K562 (cell line): ENCODE data around the gene SMIM21. TPM values are rescaled to one million over a fixed set of nuclear protein-coding genes. Genes with fewer than 3 reads are reported as not detected.

Experiments
- ATAC-seq: fragments of 200-7000 bp; cut with Tn5 transposase; 3 replicates; pipeline ENCODE4 v1.9.1; 2020; ENCODE audit warnings: moderate library complexity
- BruUV-seq: library from RNA; stranded (reverse); fragments of 400-500 nt; replicated peaks from 2 replicates; lab custom pipeline; 2021; lab: Mats Ljungman, UMichigan
- CTCF ChIA-PET: fragments of 300-600 bp; formaldehyde crosslinking; extraction: SDS; loops from one replicate; lab custom pipeline; 2021; ENCODE audit warnings: low intra/inter-chr PET ratio; lab: Yijun Ruan, JAX
- POLR2A ChIA-PET: fragments of 300-600, 350-650 bp; sonication (Branson Sonifier 250); formaldehyde crosslinking; extraction: SDS; loops from one replicate; lab custom pipeline; 2021; ENCODE audit warnings: antibody characterized with exemption, inconsistent platforms; lab: Yijun Ruan, JAX
- DNase-seq, 4 experiments: peaks; one replicate each; pipeline versions ENCODE4 v3.0.0 to v3.0.0-alpha.2; 2011 to 2018; ENCODE audit warnings: low spot score in 3 of 4, mixed read lengths in 3 of 4; ENCODE audit errors: extremely low read depth in 1 of 4
- FAIRE-seq: peaks from 2 replicates; lab custom pipeline; 2011; peaks lifted over from hg19 to GRCh38; lab: Jason Lieb, UNC
- H2AFZ ChIP-seq: 2 replicates; pipeline ENCODE4 v1.6.0; 2011; ENCODE audit warnings: low read depth, low read length, control low read depth, inconsistent platforms
- H3K27ac ChIP-seq: fragments of 200-600 bp; 3 replicates; pipeline ENCODE4 v1.8.0; 2011; ENCODE audit warnings: low read depth, mild to moderate bottlenecking, control low read depth, inconsistent platforms, low read length, moderate library complexity, mixed read lengths; ENCODE audit errors: extremely low read depth
- H3K27me3 ChIP-seq, 2 experiments: fragments of 300-600 bp in 1 of 2; 2 replicates in 1 of 2; 3 replicates in 1 of 2; pipeline versions ENCODE4 v1.6.0 to v1.8.0; 2011; ENCODE audit warnings: inconsistent platforms in 2 of 2, low read length in 2 of 2, mild to moderate bottlenecking in 1 of 2, mixed read lengths in 1 of 2, moderate library complexity in 1 of 2; ENCODE audit not compliant: control insufficient read depth in 2 of 2, insufficient read depth in 2 of 2
- H3K36me3 ChIP-seq: fragments of 300-600 bp; 3 replicates; pipeline ENCODE4 v1.8.0; 2011; ENCODE audit warnings: mild to moderate bottlenecking, low read length, inconsistent platforms; ENCODE audit not compliant: control insufficient read depth, insufficient read depth
- H3K4me1 ChIP-seq, 2 experiments: fragments of 200-600 bp in 1 of 2; replicated peaks in 1 of 2; 2 replicates in 1 of 2; 3 replicates in 1 of 2; pipeline versions ENCODE4 v1.5.1 to v1.8.0; 2011; ENCODE audit warnings: inconsistent platforms in 2 of 2, low read length in 2 of 2, mild to moderate bottlenecking in 1 of 2, mixed read lengths in 1 of 2, moderate library complexity in 1 of 2; ENCODE audit not compliant: control insufficient read depth in 2 of 2, insufficient read depth in 2 of 2
- H3K4me2 ChIP-seq: 2 replicates; pipeline ENCODE4 v1.6.1; 2011; ENCODE audit warnings: low read length, control low read depth, inconsistent platforms, mixed read lengths; ENCODE audit not compliant: insufficient read depth
- H3K4me3 ChIP-seq: fragments of 200-600 bp; sonication (generic), shearing (Covaris generic); 2 replicates; pipeline ENCODE4 v1.5.1; 2016; ENCODE audit warnings: control low read depth, inconsistent platforms
- H3K79me2 ChIP-seq: fragments of 200-600 bp; 3 replicates; pipeline ENCODE4 v1.8.0; 2011; ENCODE audit warnings: low read length, inconsistent platforms; ENCODE audit not compliant: control insufficient read depth, insufficient read depth
- H3K9ac ChIP-seq, 2 experiments: 2 replicates each; pipeline versions ENCODE4 v1.6.0 to v1.6.1; 2011; ENCODE audit warnings: low read depth in 2 of 2, low read length in 2 of 2, control low read depth in 1 of 2, inconsistent platforms in 1 of 2, mild to moderate bottlenecking in 1 of 2, mixed read lengths in 1 of 2; ENCODE audit not compliant: insufficient read depth in 1 of 2
- H3K9me1 ChIP-seq: one replicate; pipeline ENCODE4 v1.6.0; 2011; ENCODE audit warnings: inconsistent platforms, mild to moderate bottlenecking, low read length, moderate library complexity; ENCODE audit not compliant: control insufficient read depth, insufficient read depth
- H3K9me3 ChIP-seq: replicated peaks from 2 replicates; pipeline ENCODE4 v1.5.1; 2011; ENCODE audit warnings: low read depth, low read length, inconsistent platforms; ENCODE audit not compliant: control insufficient read depth, insufficient read depth
- H4K20me1 ChIP-seq: replicated peaks from 2 replicates; pipeline ENCODE4 v1.6.1; 2011; ENCODE audit warnings: low read length, inconsistent platforms, mixed read lengths; ENCODE audit not compliant: control insufficient read depth, insufficient read depth
- BHLHE40 ChIP-seq: IDR thresholded peaks from 2 replicates; pipeline ENCODE4 v1.6.1; 2011; ENCODE audit warnings: low read length, improper control_type of control experiment
- DDX20 ChIP-seq: fragments of 450-650 bp; IDR thresholded peaks from 2 replicates; pipeline ENCODE4 v1.6.1; 2016; ENCODE audit warnings: missing genetic modification characterization, low read depth, mild to moderate bottlenecking, missing compliant biosample characterization, moderate library complexity
- ELF4 ChIP-seq: fragments of 450-650 bp; formaldehyde crosslinking; IDR thresholded peaks from 2 replicates; pipeline ENCODE4 v1.4.0; 2022; ENCODE audit warnings: missing genetic modification characterization
- HEY1 ChIP-seq: fragments of 250-450 bp; sonication (Bioruptor Pico); IDR thresholded peaks from 2 replicates; pipeline ENCODE4 v1.5.0; 2020; ENCODE audit warnings: mild to moderate bottlenecking, moderate library complexity, borderline replicate concordance
- HNRNPH1 ChIP-seq: fragments of 200-400 bp; formaldehyde crosslinking; optimal IDR thresholded peaks from 2 replicates; pipeline ENCODE3; 2017; ENCODE audit warnings: low read depth, mild to moderate bottlenecking, low read length, moderate library complexity
- MAFG ChIP-seq: fragments of 450-650 bp; conservative IDR thresholded peaks from 2 replicates; pipeline ENCODE4 v1.6.1; 2016; ENCODE audit warnings: missing genetic modification characterization, missing compliant biosample characterization
- NFIC ChIP-seq: fragments of 450-650 bp; IDR thresholded peaks from 2 replicates; pipeline ENCODE4 v1.6.1; 2017; ENCODE audit warnings: mild to moderate bottlenecking, inconsistent platforms
- PHTF2 ChIP-seq: fragments of 250-450 bp; sonication (Bioruptor Pico); IDR thresholded peaks from 2 replicates; pipeline ENCODE4 v1.5.0; 2021; ENCODE audit warnings: mild to moderate bottlenecking
- PML ChIP-seq: IDR thresholded peaks from 2 replicates; pipeline ENCODE4 v1.6.1; 2012; ENCODE audit warnings: low read length, inconsistent platforms
- RBM15 ChIP-seq: fragments of 200-400 bp; formaldehyde crosslinking; IDR thresholded peaks from 2 replicates; pipeline ENCODE4 v1.6.1; 2018; ENCODE audit warnings: mild to moderate bottlenecking, low read length, moderate library complexity; ENCODE audit not compliant: insufficient read depth
- STAG1 ChIP-seq: sonication (generic); formaldehyde crosslinking; IDR thresholded peaks from 2 replicates; pipeline ENCODE4 v1.5.0; 2020; ENCODE audit warnings: missing genetic modification reagents, borderline replicate concordance
- TAL1 ChIP-seq: fragments of 450-650 bp; IDR thresholded peaks from 2 replicates; pipeline ENCODE4 v1.6.1; 2016; ENCODE audit warnings: mild to moderate bottlenecking
- THAP12 ChIP-seq: fragments of 250-450 bp; sonication (Bioruptor Pico); IDR thresholded peaks from 2 replicates; pipeline ENCODE4 v1.9.0; 2021; ENCODE audit warnings: mild to moderate bottlenecking, inconsistent platforms
- ZNF655 ChIP-seq: fragments of 250-450 bp; sonication (Bioruptor Pico); IDR thresholded peaks from 2 replicates; pipeline ENCODE4 v1.5.0; 2021
- WGBS: fragments of 100-300 bp; shearing (Covaris generic); methylation state at CpG from one replicate; pipeline ENCODE4 v1.1.6; 2016; ENCODE audit warnings: low coverage, mixed read lengths; ENCODE audit not compliant: insufficient coverage; ENCODE audit errors: missing lambda C conversion rate; 5-methylcytosine and 5-hydroxymethylcytosine counted together
- in situ Hi-C: fragments of 300-500 bp; cut with MboI; formaldehyde crosslinking; loops from 4 replicates; pipeline ENCODE4 v1.15.0; 2018; ENCODE audit warnings: inconsistent platforms, mixed read lengths
- intact Hi-C: fragments of 100-400 bp; cut with micrococcal nuclease; formaldehyde crosslinking; loops from 2 replicates; pipeline ENCODE4 v1.14.2; 2022
- polyA plus RNA-seq, 8 experiments: library from polyadenylated mRNA; depleted of rRNA in 4 of 8; stranded (reverse) in 5 of 8; unstranded in 3 of 8; fragments of >200 nt; fragmentation: Nextera tagmentation in 2 of 8; fragmentation: Illumina TruSeq in 1 of 8; extraction: Ambion mirVana in 2 of 8; extraction: Trizol in 1 of 8; gene quantifications; 2 replicates each; pipeline versions ENCODE4 v1.2.1 to v1.2.3, GENCODE V29; 2011 to 2014; ENCODE audit warnings: inconsistent platforms in 1 of 8, missing spikeins in 1 of 8
- total RNA-seq, 7 experiments: library from RNA; depleted of rRNA in 6 of 7; stranded (reverse); fragments of >200 nt in 6 of 7; fragmentation: Illumina TruSeq in 2 of 7; extraction: Trizol in 2 of 7; gene quantifications; 2 replicates each; pipeline versions ENCODE4 v1.2.1 to v1.2.3, GENCODE V29; 2011 to 2021; ENCODE audit warnings: low replicate concordance in 1 of 7
- TF ChIP-seq, protein P1 (sequence below): sonication (generic); formaldehyde crosslinking; IDR thresholded peaks from 2 replicates; pipeline ENCODE4 v1.8.0; 2022; ENCODE audit warnings: mild to moderate bottlenecking, low read depth, missing genetic modification reagents
- TF ChIP-seq, protein P2 (sequence below): fragments of 450-650 bp; IDR thresholded peaks from 2 replicates; pipeline ENCODE4 v1.6.1; 2018; ENCODE audit not compliant: partially characterized antibody

The SMIM21 gene
- total and polyA plus RNA-seq, 9 of the 15 experiments (the other 6 are each of a cell fraction or from before 2014, with no cell fraction given) = not detected

- ATAC-seq (no peak), DNase-seq (no peak), FAIRE-seq (no peak)
- WGBS = 2% methylated on average over 9 of the region's 9 CpGs
- Histone ChIP-seq H3K27me3 (peaks cover 0 to 14% of the 10 kb centered on the region in 2 experiments; a peak in 2 of 5 replicates), H3K4me2 (no peak overlapping the region), H3K9ac (no peak overlapping the region), H3K4me1 (no peaks in the 10 kb centered on the region), H4K20me1 (no peaks in the 10 kb centered on the region), H3K9me3 (no peaks in the 10 kb centered on the region), H2AFZ (no peak overlapping the region), H3K36me3 (no peaks in the 10 kb centered on the region), H3K79me2 (no peaks in the 10 kb centered on the region), H3K27ac (no peak overlapping the region), H3K4me3 (no peak overlapping the region), H3K9me1 (no peaks in the 10 kb centered on the region)
- ChIA-PET CTCF (no interaction called here), POLR2A (no interaction called here)
- no TSS peak for BruUV-seq
- in situ Hi-C loops = no loop called here
- intact Hi-C loops = no loop called here
- TF ChIP-seq DDX20 (tag) = no peak
- TF ChIP-seq TAL1 = no peak
- no peak for TF ChIP-seq NFIC
- no peak for TF ChIP-seq BHLHE40
- TF ChIP-seq, protein P1, sequence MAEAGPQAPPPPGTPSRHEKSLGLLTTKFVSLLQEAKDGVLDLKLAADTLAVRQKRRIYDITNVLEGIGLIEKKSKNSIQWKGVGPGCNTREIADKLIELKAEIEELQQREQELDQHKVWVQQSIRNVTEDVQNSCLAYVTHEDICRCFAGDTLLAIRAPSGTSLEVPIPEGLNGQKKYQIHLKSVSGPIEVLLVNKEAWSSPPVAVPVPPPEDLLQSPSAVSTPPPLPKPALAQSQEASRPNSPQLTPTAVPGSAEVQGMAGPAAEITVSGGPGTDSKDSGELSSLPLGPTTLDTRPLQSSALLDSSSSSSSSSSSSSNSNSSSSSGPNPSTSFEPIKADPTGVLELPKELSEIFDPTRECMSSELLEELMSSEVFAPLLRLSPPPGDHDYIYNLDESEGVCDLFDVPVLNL (CRISPR knock-in tag) = no peak
- TF ChIP-seq PHTF2 = no peak
- TF ChIP-seq STAG1 (CRISPR knock-in tag) = no peak
- no peak for TF ChIP-seq PML
- no peak for TF ChIP-seq HNRNPH1
- TF ChIP-seq, protein P2, sequence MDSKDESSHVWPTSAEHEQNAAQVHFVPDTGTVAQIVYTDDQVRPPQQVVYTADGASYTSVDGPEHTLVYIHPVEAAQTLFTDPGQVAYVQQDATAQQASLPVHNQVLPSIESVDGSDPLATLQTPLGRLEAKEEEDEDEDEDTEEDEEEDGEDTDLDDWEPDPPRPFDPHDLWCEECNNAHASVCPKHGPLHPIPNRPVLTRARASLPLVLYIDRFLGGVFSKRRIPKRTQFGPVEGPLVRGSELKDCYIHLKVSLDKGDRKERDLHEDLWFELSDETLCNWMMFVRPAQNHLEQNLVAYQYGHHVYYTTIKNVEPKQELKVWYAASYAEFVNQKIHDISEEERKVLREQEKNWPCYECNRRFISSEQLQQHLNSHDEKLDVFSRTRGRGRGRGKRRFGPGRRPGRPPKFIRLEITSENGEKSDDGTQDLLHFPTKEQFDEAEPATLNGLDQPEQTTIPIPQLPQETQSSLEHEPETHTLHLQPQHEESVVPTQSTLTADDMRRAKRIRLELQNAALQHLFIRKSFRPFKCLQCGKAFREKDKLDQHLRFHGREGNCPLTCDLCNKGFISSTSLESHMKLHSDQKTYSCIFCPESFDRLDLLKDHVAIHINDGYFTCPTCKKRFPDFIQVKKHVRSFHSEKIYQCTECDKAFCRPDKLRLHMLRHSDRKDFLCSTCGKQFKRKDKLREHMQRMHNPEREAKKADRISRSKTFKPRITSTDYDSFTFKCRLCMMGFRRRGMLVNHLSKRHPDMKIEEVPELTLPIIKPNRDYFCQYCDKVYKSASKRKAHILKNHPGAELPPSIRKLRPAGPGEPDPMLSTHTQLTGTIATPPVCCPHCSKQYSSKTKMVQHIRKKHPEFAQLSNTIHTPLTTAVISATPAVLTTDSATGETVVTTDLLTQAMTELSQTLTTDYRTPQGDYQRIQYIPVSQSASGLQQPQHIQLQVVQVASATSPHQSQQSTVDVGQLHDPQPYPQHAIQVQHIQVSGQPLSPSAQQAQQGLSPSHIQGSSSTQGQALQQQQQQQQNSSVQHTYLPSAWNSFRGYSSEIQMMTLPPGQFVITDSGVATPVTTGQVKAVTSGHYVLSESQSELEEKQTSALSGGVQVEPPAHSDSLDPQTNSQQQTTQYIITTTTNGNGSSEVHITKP = no peak
- TF ChIP-seq MAFG (tag) = no peak
- no peak for TF ChIP-seq HEY1
- TF ChIP-seq RBM15 = no peak
- no peak for TF ChIP-seq ZNF655 (CRISPR knock-in tag)
- TF ChIP-seq THAP12 (CRISPR knock-in tag) = no peak
- TF ChIP-seq ELF4 = no peak
These were observed 2.5 kb upstream of the SMIM21 start for GRCh38 chr18:75429975-75430374.
